ENCODE measurements around the gene DOCK7.
"Not testable (repeated sequence)": the region's sequence is repeated elsewhere in the genome, so short reads cannot be mapped to it uniquely, and the experiment has no call there.

DOCK7 gene

GRCh38 chr1:62567182-62567581, 121.0 kb downstream of the DOCK7 start:
- intact Hi-C loops (cut with DNase I); DNase-seq: not testable (repeated sequence)

- intact Hi-C loops (cut with DNase I), result no loop called here
- DNase-seq, result no peak
Observed at GRCh38 chr1:62561306-62561705, 126.9 kb downstream of the DOCK7 start.

GRCh38 chr1:62544570-62544969, 143.6 kb downstream of the DOCK7 start:
- no peak for DNase-seq
- intact Hi-C loops (cut with DNase I), result no loop called here

- no peak for DNase-seq
- intact Hi-C loops (cut with DNase I), result no loop called here
Observed at GRCh38 chr1:62541048-62541447, 147.1 kb downstream of the DOCK7 start.

- intact Hi-C loops (cut with DNase I), result no loop called here
- no peak for DNase-seq
Observed at GRCh38 chr1:62539028-62539447, 149.1 kb downstream of the DOCK7 start.

GRCh38 chr1:62536865-62537264, 151.3 kb downstream of the DOCK7 start:
- DNase-seq, result no peak
- intact Hi-C loops (cut with DNase I), result no loop called here

GRCh38 chr1:62530516-62531154, 157.6 kb downstream of the DOCK7 start:
- peak; percentile 54 to 92 (median 62) for DNase-seq
- intact Hi-C loops (cut with DNase I), result loop anchor here (2.0 kb wide), 1 partner anchor 216 kb away; no protein-coding TSS in a partner anchor

GRCh38 chr1:62529227-62529626, 159.0 kb downstream of the DOCK7 start:
- no peak for DNase-seq
- intact Hi-C loops (cut with DNase I), result no loop called here

GRCh38 chr1:62528015-62528414, 160.2 kb downstream of the DOCK7 start:
- peak in 1 of 10 donors; percentile 39 for DNase-seq
- intact Hi-C loops (cut with DNase I), result no loop called here

- intact Hi-C loops (cut with DNase I); DNase-seq: not testable (repeated sequence)
Observed at GRCh38 chr1:62527346-62527745, 160.8 kb downstream of the DOCK7 start.

GRCh38 chr1:62523860-62524259, 164.3 kb downstream of the DOCK7 start:
- no peak for DNase-seq
- intact Hi-C loops (cut with DNase I), result no loop called here

- no peak for DNase-seq
- intact Hi-C loops (cut with DNase I), result no loop called here
Observed at GRCh38 chr1:62516600-62516999, 171.6 kb downstream of the DOCK7 start.

- no peak for DNase-seq
- intact Hi-C loops (cut with DNase I), result no loop called here
Observed at GRCh38 chr1:62514746-62515423, 173.3 kb downstream of the DOCK7 start.

GRCh38 chr1:62513013-62513412, 175.2 kb downstream of the DOCK7 start:
- no peak for DNase-seq
- intact Hi-C loops (cut with DNase I), result no loop called here

- DNase-seq, result no peak
- intact Hi-C loops (cut with DNase I), result no loop called here
Observed at GRCh38 chr1:62509028-62509427, 179.2 kb downstream of the DOCK7 start.

GRCh38 chr1:62508187-62508758, 179.9 kb downstream of the DOCK7 start:
- no peak for DNase-seq
- intact Hi-C loops (cut with DNase I), result loop anchor here (1.0 kb wide), 1 partner anchor 238 kb away; no protein-coding TSS in a partner anchor

- intact Hi-C loops (cut with DNase I), result no loop called here
- DNase-seq, result no peak
Observed at GRCh38 chr1:62500210-62500609, 188.0 kb downstream of the DOCK7 start.

GRCh38 chr1:62494137-62494536, 194.0 kb downstream of the DOCK7 start:
- DNase-seq, result no peak
- intact Hi-C loops (cut with DNase I), result no loop called here

GRCh38 chr1:62493656-62494055, 194.5 kb downstream of the DOCK7 start:
- intact Hi-C loops (cut with DNase I), result no loop called here
- no peak for DNase-seq

- intact Hi-C loops (cut with DNase I), result no loop called here
- DNase-seq, result no peak
Observed at GRCh38 chr1:62492521-62492920, 195.7 kb downstream of the DOCK7 start.

- intact Hi-C loops (cut with DNase I), result no loop called here
- DNase-seq, result no peak
Observed at GRCh38 chr1:62487956-62488355, 200.2 kb downstream of the DOCK7 start.

Measured in posterior cingulate gyrus (tissue), 11 donors.